ENCODE results near the gene NUDT21.
"Not testable (repeated sequence)": the region's sequence is repeated elsewhere in the genome, so short reads cannot be mapped to it uniquely, and the experiment has no call there.

The NUDT21 gene

DNA sequence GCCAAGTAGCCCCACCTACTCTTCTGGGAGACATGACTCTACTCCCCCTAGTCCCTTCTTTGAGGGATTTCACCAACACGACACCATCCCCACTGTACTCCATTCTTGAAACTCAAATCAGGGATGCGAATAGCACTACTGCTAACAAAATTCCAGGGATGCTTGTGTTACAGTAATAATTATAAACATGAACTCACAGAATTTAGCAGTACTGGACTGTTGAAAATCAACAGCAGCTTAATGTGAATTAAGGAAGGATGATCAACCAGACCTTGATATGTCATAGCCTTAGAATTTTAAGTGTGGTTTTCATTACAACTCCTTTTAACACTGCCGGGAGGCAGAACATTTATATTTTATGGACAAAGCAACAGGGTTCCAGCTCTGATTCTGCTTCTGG is 63.7 kb downstream of the NUDT21 start:
- no peaks in the 10 kb centered on the region for H3K4me1 ChIP-seq (ENCODE audit: control insufficient read depth, low read depth, low read length)
- H3K36me3 ChIP-seq (ENCODE audit: control insufficient read depth, low read depth, low read length) = peaks cover 8% of the 10 kb centered on the region
- H3K27me3 ChIP-seq (ENCODE audit: control insufficient read depth, insufficient read depth, low read length) = no peaks in the 10 kb centered on the region
- H3K9ac ChIP-seq (ENCODE audit: low read length) = no peak overlapping the region
- H3K9me3 ChIP-seq (ENCODE audit: control insufficient read depth, low read depth, low read length) = no peaks in the 10 kb centered on the region
- no peak overlapping the region for H3K27ac ChIP-seq (ENCODE audit: low read length)
- H3K4me3 ChIP-seq (ENCODE audit: low read length) = no peak overlapping the region

- Histone ChIP-seq H3K9me3 (ENCODE audit: control insufficient read depth, low read depth, low read length) (peaks cover 8% of the 10 kb centered on the region), H3K4me1 (ENCODE audit: control insufficient read depth, low read depth, low read length) (no peaks in the 10 kb centered on the region), H3K36me3 (ENCODE audit: control insufficient read depth, low read depth, low read length) (peaks cover 16% of the 10 kb centered on the region), H3K9ac (ENCODE audit: low read length) (no peak overlapping the region), H3K27ac (ENCODE audit: low read length) (no peak overlapping the region), H3K27me3 (ENCODE audit: control insufficient read depth, insufficient read depth, low read length) (no peaks in the 10 kb centered on the region), H3K4me3 (ENCODE audit: low read length) (no peak overlapping the region)
Observed at GRCh38 chr16:56384074-56384721, 66.9 kb downstream of the NUDT21 start.

DNA sequence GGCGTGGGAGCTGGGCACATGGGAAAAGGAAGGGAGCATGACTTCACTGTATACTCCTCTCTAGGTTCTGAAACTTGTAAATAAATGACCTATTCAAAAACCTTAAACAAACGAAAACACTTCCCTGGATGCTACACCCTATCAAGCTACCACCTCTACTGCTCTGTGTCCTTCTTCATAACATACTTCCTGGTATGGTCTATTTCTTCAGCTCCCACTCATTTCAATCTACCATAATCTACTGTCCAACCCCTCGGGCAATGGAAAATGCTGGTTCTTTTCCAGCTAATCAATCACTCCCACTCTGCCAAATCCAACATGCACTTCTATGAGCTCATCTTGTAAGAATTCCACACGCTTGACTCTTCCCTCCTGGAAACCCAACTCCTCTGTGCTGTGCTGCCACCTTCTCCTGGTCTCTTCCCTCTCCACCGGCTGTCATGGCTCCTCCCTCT is 68.2 kb downstream of the NUDT21 start:
- Histone ChIP-seq H3K27me3 (ENCODE audit: control insufficient read depth, insufficient read depth, low read length) (no peaks in the 10 kb centered on the region), H3K4me3 (ENCODE audit: low read length) (no peak overlapping the region), H3K9ac (ENCODE audit: low read length) (no peak overlapping the region), H3K9me3 (ENCODE audit: control insufficient read depth, low read depth, low read length) (peaks cover 8% of the 10 kb centered on the region), H3K36me3 (ENCODE audit: control insufficient read depth, low read depth, low read length) (peaks cover 10% of the 10 kb centered on the region), H3K27ac (ENCODE audit: low read length) (no peak overlapping the region), H3K4me1 (ENCODE audit: control insufficient read depth, low read depth, low read length) (no peaks in the 10 kb centered on the region)

GRCh38 chr16:56382459-56382858 is 68.7 kb downstream of the NUDT21 start:
- H3K27ac ChIP-seq (ENCODE audit: low read length) = no peak overlapping the region
- H3K36me3 ChIP-seq (ENCODE audit: control insufficient read depth, low read depth, low read length) = peaks cover 8% of the 10 kb centered on the region

GRCh38 chr16:56380778-56381485 is 70.2 kb downstream of the NUDT21 start:
- H3K9ac ChIP-seq (ENCODE audit: low read length); H3K36me3 ChIP-seq (ENCODE audit: control insufficient read depth, low read depth, low read length); H3K9me3 ChIP-seq (ENCODE audit: control insufficient read depth, low read depth, low read length); H3K4me1 ChIP-seq (ENCODE audit: control insufficient read depth, low read depth, low read length); H3K27ac ChIP-seq (ENCODE audit: low read length); H3K4me3 ChIP-seq (ENCODE audit: low read length); H3K27me3 ChIP-seq (ENCODE audit: control insufficient read depth, insufficient read depth, low read length): not testable (repeated sequence)

More at GRCh38 chr16:56382459-56382858, 68.7 kb downstream of the NUDT21 start:
- Histone ChIP-seq H3K9ac (ENCODE audit: low read length) (no peak overlapping the region), H3K4me1 (ENCODE audit: control insufficient read depth, low read depth, low read length) (no peaks in the 10 kb centered on the region), H3K4me3 (ENCODE audit: low read length) (no peak overlapping the region), H3K9me3 (ENCODE audit: control insufficient read depth, low read depth, low read length) (peaks cover 8% of the 10 kb centered on the region), H3K27me3 (ENCODE audit: control insufficient read depth, insufficient read depth, low read length) (no peaks in the 10 kb centered on the region)
